Measurements from ENCODE around the gene PTPN9.
A peak's percentile ranks its signal among the peaks of the same experiment; 100 is the strongest.
"Not testable (repeated sequence)": the region's sequence is repeated elsewhere in the genome, so short reads cannot be mapped to it uniquely, and the experiment has no call there.

The PTPN9 gene

DNA sequence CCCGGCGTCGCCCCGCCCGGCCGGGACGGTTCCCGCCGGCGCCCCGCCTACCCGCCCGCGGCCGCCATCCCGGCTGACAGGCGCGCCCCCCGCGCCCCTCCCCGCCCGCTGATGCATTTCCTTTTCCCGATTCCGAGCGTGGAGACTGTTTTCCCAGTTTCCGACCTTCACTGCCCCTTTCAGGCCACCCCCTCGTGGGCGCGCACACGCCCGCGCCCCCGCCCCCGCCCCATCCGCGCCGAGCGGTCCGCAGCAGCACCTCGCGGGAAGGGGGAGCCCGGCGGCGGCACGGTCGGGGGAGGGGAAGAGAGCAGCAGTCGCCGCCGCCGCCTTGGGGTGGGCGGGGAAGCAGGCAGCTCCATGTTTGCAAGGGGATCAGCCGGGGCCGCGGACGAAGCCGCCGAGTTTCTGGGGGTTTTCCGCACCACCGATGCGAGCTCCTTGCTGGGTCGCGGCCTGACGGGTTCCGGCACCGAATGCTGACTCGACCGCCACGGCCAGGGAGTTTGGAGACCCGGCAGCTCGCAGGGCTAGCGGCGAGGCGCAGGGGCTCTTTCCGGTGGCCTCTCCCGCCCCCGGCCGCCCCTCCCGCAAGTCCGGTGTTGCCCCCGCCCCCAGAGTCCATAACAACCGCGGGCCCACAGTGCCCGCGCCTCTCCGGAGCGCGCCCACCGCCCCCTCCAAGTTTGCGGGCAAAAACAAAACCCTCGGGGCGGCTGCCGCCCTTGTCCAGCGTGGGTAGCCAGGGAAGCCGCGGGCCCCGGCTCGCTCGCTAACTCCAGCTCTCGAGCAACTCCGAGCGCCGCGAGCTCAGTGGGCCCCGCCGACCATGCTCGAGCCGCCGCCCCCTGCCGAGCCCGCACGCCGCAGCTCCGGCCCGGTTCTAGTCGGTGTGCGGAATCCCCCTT is 124.4 kb downstream of the PTPN9 start:
- DNase-seq (ENCODE audit: low spot score) = peak; percentile 43
- FAIRE-seq = no peak

DNA sequence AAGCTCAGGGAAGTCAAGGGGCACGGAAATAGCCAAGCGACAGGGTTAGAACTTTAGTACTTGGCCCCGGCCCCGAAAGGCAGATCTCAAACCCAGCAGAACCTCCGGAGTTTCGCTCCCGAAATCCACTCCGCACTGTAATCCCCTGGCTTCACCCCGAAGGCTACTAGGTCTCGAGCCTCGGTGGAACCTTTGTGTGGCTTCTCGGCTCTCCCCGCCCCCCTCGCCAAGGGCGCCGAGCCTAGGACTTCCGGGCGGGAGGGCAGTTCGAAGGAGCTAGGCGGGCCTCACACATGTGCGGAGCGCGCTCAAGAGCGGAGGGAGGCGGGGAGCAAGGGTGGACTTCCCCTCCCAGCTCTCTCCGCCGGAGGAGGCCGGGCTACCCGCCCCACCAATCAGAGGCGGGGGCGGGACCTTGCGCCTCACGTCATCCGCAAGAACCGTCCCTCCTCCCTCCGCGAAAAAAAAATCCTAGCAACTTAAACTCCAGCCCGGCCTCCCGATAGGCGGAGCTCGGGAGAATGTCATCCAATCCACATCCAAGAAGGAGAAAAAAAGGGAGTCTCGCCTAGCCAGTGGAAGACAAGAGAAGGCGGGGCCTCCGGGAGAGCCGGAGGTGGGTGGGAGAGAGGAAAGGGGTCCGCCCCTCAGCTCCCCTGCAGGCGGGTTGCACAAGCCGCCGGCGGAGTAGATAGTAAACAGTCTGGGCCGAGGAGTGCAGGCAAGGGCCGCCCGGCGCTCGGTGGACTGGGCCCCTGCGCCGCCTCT is 125.2 kb downstream of the PTPN9 start:
- DNase-seq (ENCODE audit: low spot score) = peak; percentile 95
- FAIRE-seq = peak; percentile 91

DNA sequence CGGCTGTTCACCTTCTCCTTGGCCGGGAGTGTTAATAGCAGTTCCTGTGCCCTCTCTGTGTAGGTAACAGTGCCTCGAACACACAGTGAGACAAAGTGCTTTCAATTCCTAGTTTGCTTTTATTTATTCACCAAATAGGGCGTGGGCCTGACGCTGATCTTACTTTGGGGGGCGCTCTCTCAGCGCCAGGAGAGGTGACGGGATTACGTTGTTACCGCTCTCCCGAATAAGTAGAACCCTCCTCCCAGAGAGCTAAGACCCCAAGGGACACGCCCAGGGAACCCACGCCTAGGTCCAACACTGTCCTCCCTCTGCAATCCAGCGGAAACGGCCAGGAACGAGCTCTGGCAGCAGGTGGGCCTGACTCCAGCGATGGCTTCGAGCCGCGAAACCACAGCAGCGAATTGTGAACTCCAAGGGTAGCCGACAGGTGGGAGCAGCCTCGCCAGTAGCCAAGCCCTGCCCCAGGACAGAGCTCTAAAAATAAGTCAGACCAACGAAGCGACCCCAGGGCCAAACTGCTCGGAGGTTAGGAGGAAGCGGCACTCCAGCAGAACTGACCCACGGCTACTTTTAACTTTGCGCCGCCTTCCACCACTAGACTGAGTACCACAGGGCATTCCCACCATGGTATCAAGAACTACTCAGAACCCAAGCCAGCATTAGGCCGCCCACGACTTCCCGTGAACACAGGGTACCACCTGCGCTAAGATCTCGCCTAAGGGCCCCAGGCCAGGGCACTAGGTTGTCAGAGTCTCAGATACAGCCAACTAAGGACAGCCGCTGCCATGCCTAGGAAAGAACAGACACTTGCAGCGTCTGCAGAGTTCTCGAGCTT is 126.0 kb downstream of the PTPN9 start:
- FAIRE-seq (no peak), DNase-seq (ENCODE audit: low spot score) (no peak)

DNA sequence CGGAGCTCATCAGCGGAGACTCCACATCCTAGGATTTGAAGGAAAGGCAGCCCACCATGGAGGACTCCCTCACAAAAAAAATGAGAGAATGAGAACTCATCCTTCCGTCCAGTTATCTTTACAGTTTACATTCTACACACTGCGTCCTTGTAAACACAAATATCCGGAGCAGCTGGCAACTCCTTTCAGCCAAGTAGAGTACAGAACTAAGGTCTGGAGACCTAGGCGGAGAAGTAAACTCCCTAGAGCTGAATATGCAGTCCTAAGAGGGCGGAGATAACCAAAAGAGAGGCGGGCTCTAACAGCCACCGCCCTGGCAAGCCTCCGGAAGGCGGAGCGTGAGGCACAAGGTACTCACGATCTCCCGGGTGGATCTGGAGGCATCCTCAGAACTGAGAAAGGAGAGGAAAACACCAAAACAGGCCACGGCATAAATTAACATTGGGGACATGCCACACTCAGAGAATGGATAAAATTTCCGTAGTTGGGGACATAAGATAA is 126.7 kb downstream of the PTPN9 start:
- DNase-seq (ENCODE audit: low spot score) = peak; percentile 63
- FAIRE-seq = no peak

DNA sequence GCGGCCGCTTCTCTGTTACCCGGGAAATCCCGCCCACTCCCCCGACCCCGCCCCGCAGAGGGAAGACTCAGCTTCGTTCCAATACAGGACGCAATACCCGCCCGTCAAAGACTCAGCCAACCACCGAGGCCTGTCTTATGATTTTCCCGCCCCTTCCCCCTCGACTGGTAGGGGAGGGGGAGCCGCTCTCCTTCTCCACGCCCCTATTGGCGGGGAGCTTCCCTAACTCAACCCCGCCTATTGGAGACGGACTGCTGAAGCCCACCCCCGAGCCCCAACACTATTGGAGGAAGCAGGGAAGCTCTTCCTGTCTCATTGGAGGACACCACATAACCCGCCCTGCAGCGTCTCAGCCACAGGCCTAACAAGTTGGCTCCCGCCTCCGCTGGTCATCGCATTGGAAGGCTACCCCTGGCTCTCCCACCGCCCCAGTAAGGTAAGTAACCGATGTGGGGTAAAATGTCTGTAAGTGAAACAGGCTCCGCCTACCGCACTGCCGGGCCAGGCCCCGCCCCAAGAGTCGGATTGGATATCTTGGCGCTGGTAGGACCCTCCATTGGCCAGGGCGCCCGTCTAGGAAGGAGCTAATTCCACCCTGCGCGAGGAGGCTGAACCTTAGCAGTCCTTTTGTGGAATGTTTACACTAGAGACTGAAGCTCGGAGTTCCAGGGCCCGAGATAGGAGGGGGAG is 127.3 kb downstream of the PTPN9 start, which contains the start of gene SIN3A:
TSS of gene SIN3A (minus strand) at position 17 of the 690 bp plus-strand sequence. CDS start 21,315 bp downstream, outside the sequence.
- FAIRE-seq (peak; percentile 75), DNase-seq (ENCODE audit: low spot score) (peak; percentile 90)

DNA sequence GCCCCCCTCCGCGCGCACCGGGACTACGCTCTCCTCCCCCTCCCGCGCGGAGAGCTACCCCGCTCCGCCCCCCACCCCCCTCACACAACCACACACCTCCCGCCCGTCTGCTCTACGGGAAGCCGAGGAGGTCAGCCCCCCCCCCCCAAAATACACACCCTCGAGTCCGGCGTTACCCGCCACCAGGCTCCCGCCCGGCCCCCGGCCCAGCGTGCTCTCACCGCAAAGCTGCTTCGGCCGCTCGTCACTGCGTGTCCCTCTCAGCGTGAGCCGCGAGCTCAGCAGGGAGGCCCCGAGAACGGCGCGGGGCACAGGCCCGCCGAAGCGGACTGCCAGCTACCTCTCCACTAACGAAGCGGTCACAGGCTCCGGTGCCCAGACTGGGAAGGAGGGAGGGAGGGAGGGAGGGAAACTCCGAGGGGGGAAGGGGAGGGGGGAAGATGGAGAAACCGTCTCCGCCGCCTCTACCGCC is 127.9 kb downstream of the PTPN9 start:
- FAIRE-seq = no peak

DNA sequence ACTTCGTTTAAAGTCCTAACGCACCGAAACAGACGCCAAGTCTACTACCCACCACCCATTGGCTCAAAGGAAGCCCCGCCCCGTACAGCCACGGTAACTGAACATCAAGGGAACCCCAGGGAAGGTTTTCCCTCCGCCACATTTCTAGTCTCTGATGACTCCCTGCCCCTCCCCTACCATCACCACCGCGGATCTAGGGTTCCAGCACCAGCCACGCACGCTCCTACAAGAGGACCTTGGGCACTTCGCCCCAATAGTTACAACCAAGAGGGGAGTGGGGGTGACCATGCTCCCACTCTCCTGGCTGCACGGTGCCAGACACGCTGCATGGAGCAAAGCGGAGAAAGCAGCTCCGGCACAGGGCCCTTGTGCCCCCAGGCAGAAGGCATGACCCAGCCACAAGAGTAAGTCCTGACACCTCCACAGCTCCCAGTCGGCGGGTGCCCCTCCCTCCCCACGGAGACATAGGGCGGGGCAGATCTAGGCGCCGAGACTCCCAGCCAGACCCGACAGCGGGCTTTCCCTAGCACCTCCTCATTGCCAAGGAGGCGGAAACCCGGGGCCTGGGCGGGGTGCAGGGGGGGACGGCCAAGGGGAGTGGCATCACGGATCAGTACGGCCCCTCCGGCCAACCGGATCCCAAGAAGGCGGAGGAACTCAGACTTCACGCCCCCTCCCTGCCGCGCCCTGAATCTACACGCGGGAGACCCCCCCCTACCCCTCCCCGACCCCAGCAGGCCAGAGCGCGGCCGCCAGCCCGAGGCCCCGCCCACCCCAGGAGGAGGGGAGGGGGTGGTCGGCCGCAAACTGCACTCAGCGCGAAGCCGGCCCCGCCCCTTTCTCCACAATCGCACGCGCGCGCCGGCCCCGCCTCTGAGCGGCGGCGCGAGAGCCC is 128.6 kb downstream of the PTPN9 start:
- FAIRE-seq (peak; percentile 76), DNase-seq (ENCODE audit: low spot score) (peak; percentile 92)

More for the DNA sequence above, 127.9 kb downstream of the PTPN9 start:
- DNase-seq (ENCODE audit: low spot score) = no peak

DNA sequence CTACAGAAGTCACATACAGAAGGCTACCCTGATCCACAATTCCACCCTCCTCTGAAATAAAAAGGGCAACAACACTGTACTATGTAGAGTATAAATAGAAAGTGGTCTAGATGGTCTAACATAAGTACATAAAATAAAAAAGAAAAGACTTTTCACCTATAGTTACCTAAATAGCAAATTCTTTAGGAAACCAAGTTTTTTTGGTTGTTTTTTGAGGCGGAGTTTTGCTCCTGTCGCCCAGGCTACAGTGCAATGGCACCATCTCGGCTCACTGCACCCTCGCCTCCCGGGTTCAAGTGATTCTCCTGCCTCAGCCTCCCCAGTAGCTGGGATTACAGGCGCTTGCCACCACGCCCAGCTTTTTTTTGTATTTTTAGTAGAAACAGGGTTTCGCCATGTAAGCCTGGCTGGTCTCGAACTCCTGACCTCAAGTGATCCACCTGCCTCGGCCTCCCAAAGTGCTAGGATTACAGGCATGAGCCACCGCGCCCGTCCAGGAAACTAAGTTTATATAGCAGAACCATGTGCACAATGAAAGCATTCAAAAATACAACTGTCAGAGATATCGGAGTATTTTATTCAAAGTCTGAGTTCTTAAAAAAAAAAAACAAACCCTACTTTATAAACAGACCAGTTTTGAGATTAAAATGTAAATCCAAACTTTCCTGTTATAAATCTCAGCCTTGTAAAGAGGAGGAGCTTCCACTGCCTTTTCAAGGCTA is 129.4 kb downstream of the PTPN9 start:
- FAIRE-seq (no peak), DNase-seq (ENCODE audit: low spot score) (no peak)

DNA sequence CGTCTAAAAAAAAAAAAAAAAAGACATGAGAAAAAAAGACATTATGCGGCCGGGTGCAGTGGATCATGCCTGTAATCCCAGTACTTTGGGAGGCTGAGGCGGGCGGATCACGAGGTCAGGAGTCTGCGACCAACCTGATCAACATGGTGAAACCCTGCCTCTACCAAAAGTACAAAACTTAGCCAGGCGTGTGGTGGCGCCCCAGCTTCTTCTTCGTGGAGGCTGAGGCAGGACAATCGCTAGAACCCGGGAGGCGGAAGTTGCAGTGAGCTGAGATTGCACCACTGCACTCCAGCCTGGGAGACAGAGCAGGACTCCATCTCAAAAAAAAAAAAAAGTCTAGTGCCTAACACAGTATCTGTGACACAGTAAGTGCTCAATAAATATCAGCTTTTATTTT is 130.9 kb downstream of the PTPN9 start:
- DNase-seq (ENCODE audit: low spot score); FAIRE-seq: not testable (repeated sequence)

DNA sequence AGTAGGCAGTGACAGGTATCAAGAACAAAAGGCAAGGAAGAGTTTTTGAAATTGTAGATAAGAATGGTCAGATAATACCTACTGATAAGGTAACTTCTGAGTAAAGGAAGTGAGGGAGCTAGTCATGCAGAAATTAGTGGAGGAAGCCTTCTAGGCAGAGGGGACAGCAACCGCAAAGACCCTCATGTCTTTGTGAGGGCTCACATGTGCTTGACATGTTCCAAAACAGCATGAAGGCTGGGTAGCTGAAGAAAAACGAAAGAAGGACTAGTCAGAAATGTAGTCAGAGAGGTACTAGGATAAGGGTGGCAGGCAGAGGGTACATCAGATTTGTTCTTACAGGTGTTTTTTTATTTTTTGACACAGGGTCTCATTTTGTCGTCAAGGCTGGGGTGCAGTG is 133.0 kb downstream of the PTPN9 start:
- DNase-seq (ENCODE audit: low spot score) (no peak), FAIRE-seq (no peak)

DNA sequence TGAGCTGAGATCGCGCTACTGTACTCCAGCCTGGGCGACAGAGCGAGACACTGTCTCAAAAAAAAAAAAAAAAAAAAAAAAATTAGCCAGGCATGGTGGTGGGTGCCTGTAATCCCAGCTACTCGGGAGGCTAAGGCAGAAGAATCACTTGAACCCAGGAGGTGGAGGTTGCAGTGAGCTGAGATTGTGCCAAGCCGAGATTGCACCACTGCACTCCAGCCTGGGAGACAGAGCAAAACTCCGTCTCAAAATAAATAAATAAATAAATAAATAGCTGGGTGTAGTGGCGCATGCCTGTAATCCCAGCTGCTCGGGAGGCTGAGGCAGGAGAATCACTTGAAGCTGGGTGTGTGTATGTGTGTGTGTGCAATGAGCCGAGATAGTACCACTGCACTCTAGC is 133.8 kb downstream of the PTPN9 start:
- not testable (repeated sequence) for FAIRE-seq; DNase-seq (ENCODE audit: low spot score)

DNA sequence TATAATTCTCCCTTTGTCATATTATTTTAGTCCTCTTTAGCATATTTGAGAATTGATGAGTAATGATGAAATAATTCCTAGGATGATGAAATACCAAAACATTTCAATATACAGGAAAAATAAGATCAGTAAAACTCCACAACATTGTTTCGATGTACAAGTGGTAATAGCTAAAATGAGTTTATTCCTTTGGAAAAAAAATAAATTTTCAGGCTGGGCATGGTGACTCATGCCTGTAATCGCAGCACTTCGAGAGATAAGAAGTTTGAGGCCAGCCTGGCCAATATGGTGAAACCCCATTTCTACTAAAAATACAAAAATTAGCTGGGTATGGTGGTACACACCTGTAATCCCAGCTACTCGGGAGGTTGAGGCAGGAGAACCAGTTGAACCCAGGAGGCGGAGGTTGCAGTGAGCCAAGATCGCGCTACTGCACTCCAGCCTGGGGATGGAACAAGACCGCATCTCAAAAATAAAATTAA is 135.1 kb downstream of the PTPN9 start:
- DNase-seq (ENCODE audit: low spot score); FAIRE-seq: not testable (repeated sequence)

DNA sequence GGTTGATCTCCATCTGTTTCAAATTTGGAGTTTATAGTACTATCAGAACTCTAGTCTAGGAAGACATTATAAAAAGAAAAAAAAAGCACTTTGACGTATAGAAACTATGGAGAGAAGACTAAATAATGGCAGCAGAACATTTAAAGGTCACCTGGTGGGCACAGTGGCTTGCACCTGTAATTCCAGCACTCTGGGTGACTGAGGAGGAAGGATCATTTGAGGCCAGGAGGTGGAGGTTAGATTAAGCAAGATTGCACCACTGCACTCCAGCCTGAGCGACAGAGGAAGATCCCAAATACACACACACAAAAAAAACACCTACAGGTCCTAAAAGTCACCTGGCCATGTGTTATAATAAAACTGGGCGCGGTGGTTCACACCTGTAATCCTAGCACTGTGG is 141.4 kb downstream of the PTPN9 start:
- DNase-seq (ENCODE audit: low spot score) (no peak), FAIRE-seq (no peak)

DNA sequence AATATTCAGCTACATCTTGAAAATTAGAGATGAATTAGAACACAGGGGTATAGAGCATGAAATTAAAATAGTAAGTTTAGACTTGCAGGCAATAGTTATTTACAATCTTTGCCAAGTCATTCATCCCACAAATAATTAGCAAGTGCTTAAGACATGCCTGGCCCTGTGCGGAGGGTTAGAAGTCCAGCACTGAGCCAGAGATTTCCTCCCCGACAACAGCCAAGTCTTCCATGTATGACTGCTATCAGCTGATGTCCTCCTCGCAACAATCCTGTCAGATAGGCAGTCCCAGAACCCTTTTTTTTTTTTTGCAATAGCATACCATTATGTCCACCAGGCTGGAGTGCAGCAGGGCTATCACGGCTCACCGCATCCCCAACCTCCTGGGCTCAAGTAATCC is 142.2 kb downstream of the PTPN9 start:
- FAIRE-seq = no peak
- no peak for DNase-seq (ENCODE audit: low spot score)

DNA sequence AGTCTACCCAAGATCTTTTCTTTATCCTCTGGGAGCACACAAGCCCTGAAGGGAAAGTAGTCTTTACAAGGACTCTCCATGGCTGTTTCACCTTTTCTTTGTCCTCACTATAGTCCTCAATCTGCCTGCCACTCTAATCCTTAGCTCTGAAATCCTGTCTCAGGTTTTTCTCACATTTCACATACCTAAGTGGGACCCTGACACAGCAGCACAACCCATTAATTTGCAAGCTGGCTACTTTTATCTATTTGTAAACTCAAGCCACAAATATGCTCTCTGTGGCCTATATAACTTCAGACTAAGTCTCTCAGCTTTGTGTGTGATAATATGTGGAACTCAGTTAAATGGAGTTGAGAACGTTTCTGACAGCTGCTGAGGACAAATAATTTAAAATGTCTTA is 147.4 kb downstream of the PTPN9 start:
- DNase-seq (ENCODE audit: low spot score) = no peak
- no peak for FAIRE-seq

DNA sequence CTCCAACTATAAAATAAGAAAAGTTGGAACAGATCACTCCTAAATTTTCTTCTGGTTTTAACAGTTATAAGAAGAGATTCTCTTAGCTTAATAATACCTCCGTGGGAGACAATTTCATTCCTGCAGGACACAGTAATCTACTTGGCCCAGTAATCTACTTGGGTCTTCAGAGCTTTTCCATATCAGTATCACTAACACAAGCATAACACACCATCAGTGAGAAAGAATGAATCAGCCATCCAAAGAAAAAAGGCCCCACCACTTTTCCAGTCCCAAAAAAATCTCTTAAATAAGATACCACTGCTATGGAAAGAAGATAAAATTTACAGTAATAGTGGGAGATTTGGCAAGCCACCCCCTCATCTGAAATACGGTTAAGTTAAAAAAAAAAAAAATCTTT is 147.8 kb downstream of the PTPN9 start:
- no peak for FAIRE-seq
- DNase-seq (ENCODE audit: low spot score) = no peak

DNA sequence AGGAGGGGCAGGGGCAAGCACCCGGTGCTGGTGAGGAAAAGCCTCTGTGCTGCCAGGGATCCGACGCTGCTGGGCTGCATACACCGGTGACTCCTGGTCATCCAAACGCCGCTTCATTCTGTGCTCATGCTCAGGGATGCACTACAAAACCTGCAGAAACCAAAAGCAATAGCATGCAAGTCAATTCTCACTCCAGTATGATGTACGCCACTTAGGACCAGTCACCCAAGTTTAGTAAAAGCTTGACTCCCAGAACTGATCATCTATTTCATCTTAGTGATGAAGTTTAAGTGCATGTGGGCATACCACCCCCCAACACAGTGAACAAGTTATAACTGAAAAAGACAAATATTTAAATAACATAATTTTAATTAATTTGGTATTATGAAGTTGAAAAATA is 148.9 kb downstream of the PTPN9 start:
- DNase-seq (ENCODE audit: low spot score) = no peak
- no peak for FAIRE-seq

DNA sequence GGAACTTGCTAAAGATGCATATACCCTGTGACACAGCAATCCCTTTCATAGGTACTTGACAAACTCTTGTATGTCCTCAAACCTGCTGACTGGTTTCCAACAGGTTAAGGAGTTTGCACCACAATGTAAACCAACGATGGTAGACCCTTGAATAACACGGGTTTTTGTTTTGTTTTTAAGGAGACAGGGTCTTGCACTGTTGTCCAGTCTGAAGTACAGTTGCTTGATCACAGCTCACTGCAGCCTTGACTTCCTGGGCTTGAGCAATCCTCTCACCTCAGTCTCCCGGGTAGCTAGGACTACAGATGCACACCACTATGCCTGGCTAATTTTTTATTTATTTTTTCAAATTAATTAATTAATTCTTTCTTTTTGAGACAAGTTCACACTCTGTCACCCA is 151.0 kb downstream of the PTPN9 start:
- FAIRE-seq = no peak

More for the DNA sequence above, 151.0 kb downstream of the PTPN9 start:
- no peak for DNase-seq (ENCODE audit: low spot score)
